Neutrophil (primary cell): ENCODE results near the gene KCNQ5.

Source experiments
- H3K27ac ChIP-seq: fragments of 200-600 bp; sonication (generic); 2 replicates; pipeline ENCODE4 v1.5.1; 2016; ENCODE audit warnings: mild to moderate bottlenecking, moderate library complexity
- H3K27me3 ChIP-seq: fragments of 200-600 bp; sonication (generic); 2 replicates; pipeline ENCODE4 v1.6.0; 2016; ENCODE audit warnings: mild to moderate bottlenecking
- H3K36me3 ChIP-seq: fragments of 200-600 bp; sonication (generic); 2 replicates; pipeline ENCODE4 v1.5.1; 2017
- H3K4me1 ChIP-seq, 2 experiments: fragments of 200-600 bp in 1 of 2; sonication (generic) in 1 of 2; 1 replicate in 1 of 2; 2 replicates in 1 of 2; pipeline versions ENCODE4 v1.5.1 to v1.6.1; 2013 to 2016; ENCODE audit warnings: low read depth in 1 of 2, low read length in 1 of 2, mild to moderate bottlenecking in 1 of 2, moderate library complexity in 1 of 2; ENCODE audit not compliant: control insufficient read depth in 1 of 2, insufficient read depth in 1 of 2
- H3K4me3 ChIP-seq, 2 experiments: fragments of 200-600 bp in 1 of 2; sonication (generic) in 1 of 2; 1 replicate in 1 of 2; 2 replicates in 1 of 2; pipeline ENCODE4 v1.5.1; 2013 to 2016; ENCODE audit warnings: low read depth in 1 of 2, low read length in 1 of 2, mild to moderate bottlenecking in 1 of 2, moderate library complexity in 1 of 2
- H3K9me3 ChIP-seq: fragments of 200-600 bp; sonication (generic); 2 replicates; pipeline ENCODE4 v1.5.1; 2016
- CTCF ChIP-seq: fragments of 200-600 bp; sonication (generic); IDR thresholded peaks from 2 replicates; pipeline ENCODE4 v1.5.1; 2016; ENCODE audit warnings: antibody characterized with exemption

The KCNQ5 gene

GRCh38 chr6:72647489-72647888 is 25.6 kb downstream of the KCNQ5 start:
- no peaks in the 10 kb centered on the region for H3K36me3 ChIP-seq
- H3K4me1 ChIP-seq, result peaks cover 0 to 5% of the 10 kb centered on the region in 2 experiments
- H3K27me3 ChIP-seq, result no peaks in the 10 kb centered on the region
- H3K4me3 ChIP-seq, result no peak overlapping the region
- no peak overlapping the region for H3K27ac ChIP-seq
- no peaks in the 10 kb centered on the region for H3K9me3 ChIP-seq
- no peak for TF ChIP-seq CTCF

- Histone ChIP-seq H3K36me3 (no peaks in the 10 kb centered on the region), H3K27me3 (no peaks in the 10 kb centered on the region), H3K4me1 (peaks cover 0 to 5% of the 10 kb centered on the region in 2 experiments), H3K4me3 (no peak overlapping the region), H3K27ac (no peak overlapping the region), H3K9me3 (no peaks in the 10 kb centered on the region)
- TF ChIP-seq CTCF, result no peak
Measured at GRCh38 chr6:72649032-72649984, 27.4 kb downstream of the KCNQ5 start.

GRCh38 chr6:72650081-72650745 is 28.3 kb downstream of the KCNQ5 start:
- TF ChIP-seq CTCF, result no peak
- no peak overlapping the region for H3K27ac ChIP-seq

GRCh38 chr6:72651174-72651573 is 29.3 kb downstream of the KCNQ5 start:
- no peaks in the 10 kb centered on the region for H3K36me3 ChIP-seq
- no peaks in the 10 kb centered on the region for H3K27me3 ChIP-seq
- H3K27ac ChIP-seq, result no peak overlapping the region
- H3K4me3 ChIP-seq, result no peak overlapping the region
- no peaks in the 10 kb centered on the region for H3K9me3 ChIP-seq
- TF ChIP-seq CTCF, result no peak
- H3K4me1 ChIP-seq, result peaks cover 0 to 5% of the 10 kb centered on the region in 2 experiments

More at GRCh38 chr6:72650081-72650745, 28.3 kb downstream of the KCNQ5 start:
- Histone ChIP-seq H3K4me1 (peaks cover 0 to 5% of the 10 kb centered on the region in 2 experiments), H3K4me3 (no peak overlapping the region), H3K36me3 (no peaks in the 10 kb centered on the region), H3K9me3 (no peaks in the 10 kb centered on the region), H3K27me3 (no peaks in the 10 kb centered on the region)

- no peak overlapping the region for H3K4me3 ChIP-seq
- H3K27me3 ChIP-seq, result no peaks in the 10 kb centered on the region
- H3K9me3 ChIP-seq, result no peaks in the 10 kb centered on the region
- no peaks in the 10 kb centered on the region for H3K36me3 ChIP-seq
- no peak for TF ChIP-seq CTCF
- H3K4me1 ChIP-seq, result peaks cover 0 to 5% of the 10 kb centered on the region in 2 experiments
- no peak overlapping the region for H3K27ac ChIP-seq
Measured at GRCh38 chr6:72651967-72652956, 30.4 kb downstream of the KCNQ5 start.
